Calu3 (cell line): ENCODE data around the gene MRO. TPM values are rescaled to one million over a fixed set of nuclear protein-coding genes. Genes with fewer than 3 reads are reported as not detected.

Experiments used
- BruUV-seq: library from RNA; stranded (reverse); fragments of 400-500 nt; replicated peaks from 2 replicates; lab custom pipeline; 2021; lab: Mats Ljungman, UMichigan
- CTCF ChIA-PET: fragments of 300-600 bp; sonication (Branson Sonifier 250); formaldehyde crosslinking; loops from one replicate; lab custom pipeline; 2022; ENCODE audit warnings: antibody characterized with exemption; lab: Charles Lee
- DNase-seq: peaks from one replicate; pipeline ENCODE4 v3.0.0; 2022
- H3K27ac Mint-ChIP-seq: one replicate; pipeline ENCODE4 v1.8.0; 2022; ENCODE audit warnings: mixed read lengths; ENCODE audit not compliant: unreplicated experiment
- H3K27me3 Mint-ChIP-seq: one replicate; pipeline ENCODE4 v1.8.0; 2022; ENCODE audit warnings: mixed read lengths; ENCODE audit not compliant: unreplicated experiment
- H3K36me3 Mint-ChIP-seq: one replicate; pipeline ENCODE4 v1.8.0; 2022; ENCODE audit warnings: mild to moderate bottlenecking, moderate library complexity, mixed read lengths; ENCODE audit not compliant: insufficient read depth, unreplicated experiment
- H3K4me1 Mint-ChIP-seq: one replicate; pipeline ENCODE4 v1.8.0; 2022; ENCODE audit warnings: mild to moderate bottlenecking, low read depth, mixed read lengths; ENCODE audit not compliant: unreplicated experiment
- H3K4me3 Mint-ChIP-seq: one replicate; pipeline ENCODE4 v1.8.0; 2022; ENCODE audit warnings: mild to moderate bottlenecking, low read depth, moderate library complexity, mixed read lengths; ENCODE audit not compliant: unreplicated experiment
- H3K9me3 Mint-ChIP-seq: one replicate; pipeline ENCODE4 v1.8.0; 2022; ENCODE audit warnings: low read depth, mixed read lengths; ENCODE audit not compliant: unreplicated experiment
- CTCF ChIP-seq: fragments of 200-600 bp; IDR thresholded peaks from one replicate; pipeline ENCODE4 v1.8.0; 2022; ENCODE audit warnings: antibody characterized with exemption; ENCODE audit not compliant: unreplicated experiment
- intact Hi-C: fragments of 100-400 bp; cut with micrococcal nuclease; formaldehyde crosslinking; loops from one replicate; pipeline ENCODE4 v1.10.0; 2022; ENCODE audit not compliant: unreplicated experiment
- total RNA-seq: library from RNA; stranded (reverse); gene quantifications from 2 replicates; pipeline ENCODE4 v1.2.3, GENCODE V29; 2022

Gene MRO
- total RNA-seq, 1 experiment from 2014 or later = not detected

GRCh38 chr18:50844554-50844953 lies 24.7 kb upstream of the MRO start:
- Mint-ChIP-seq H3K27ac (no peak overlapping the region), H3K4me3 (no peak overlapping the region), H3K36me3 (no peaks in the 10 kb centered on the region), H3K27me3 (no peaks in the 10 kb centered on the region), H3K4me1 (peaks cover 3% of the 10 kb centered on the region), H3K9me3 (no peaks in the 10 kb centered on the region)
- DNase-seq = no peak
- BruUV-seq = no TSS peak
- no peak for TF ChIP-seq CTCF
- intact Hi-C loops = no loop called here
- CTCF ChIA-PET = no interaction called here

- Mint-ChIP-seq H3K9me3 (no peaks in the 10 kb centered on the region), H3K4me1 (peaks cover 7% of the 10 kb centered on the region), H3K27ac (no peak overlapping the region), H3K4me3 (no peak overlapping the region), H3K36me3 (no peaks in the 10 kb centered on the region), H3K27me3 (no peaks in the 10 kb centered on the region)
- intact Hi-C loops = no loop called here
- no peak for TF ChIP-seq CTCF
- BruUV-seq = no TSS peak
- no peak for DNase-seq
- CTCF ChIA-PET = no interaction called here
Observed at GRCh38 chr18:50842846-50843245, 23.0 kb upstream of the MRO start.

GRCh38 chr18:50839996-50840395 lies 20.2 kb upstream of the MRO start:
- H3K4me3 Mint-ChIP-seq = no peak overlapping the region
- H3K4me1 Mint-ChIP-seq = peaks cover 32% of the 10 kb centered on the region
- no TSS peak for BruUV-seq
- no peaks in the 10 kb centered on the region for H3K9me3 Mint-ChIP-seq
- intact Hi-C loops = no loop called here
- no peak for DNase-seq
- H3K27ac Mint-ChIP-seq = no peak overlapping the region
- TF ChIP-seq CTCF = no peak
- CTCF ChIA-PET = no interaction called here
- no peaks in the 10 kb centered on the region for H3K27me3 Mint-ChIP-seq
- no peaks in the 10 kb centered on the region for H3K36me3 Mint-ChIP-seq

GRCh38 chr18:50839341-50839740 lies 19.5 kb upstream of the MRO start:
- CTCF ChIA-PET = interaction anchor here (1.2 kb wide), 1 partner anchor 39 kb away, joined by 3 read pairs; the partner anchor contains the start of gene ME2
- intact Hi-C loops = no loop called here
- Mint-ChIP-seq H3K36me3 (no peaks in the 10 kb centered on the region), H3K4me3 (no peak overlapping the region), H3K27me3 (no peaks in the 10 kb centered on the region), H3K4me1 (peaks cover 34% of the 10 kb centered on the region), H3K27ac (no peak overlapping the region), H3K9me3 (no peaks in the 10 kb centered on the region)
- BruUV-seq = no TSS peak
- no peak for TF ChIP-seq CTCF
- DNase-seq = no peak
